HG02870 (cell line): ENCODE measurements around the gene PTPRN2.
"Not testable (repeated sequence)": the region's sequence is repeated elsewhere in the genome, so short reads cannot be mapped to it uniquely, and the experiment has no call there.

ENCODE experiments used
- ATAC-seq: cut with Tn5 transposase; IDR thresholded peaks from one replicate; pipeline ENCODE4 v1.9.1; 2021; ENCODE audit warnings: mild to moderate bottlenecking, moderate library complexity; ENCODE audit not compliant: unreplicated experiment

PTPRN2 gene

DNA sequence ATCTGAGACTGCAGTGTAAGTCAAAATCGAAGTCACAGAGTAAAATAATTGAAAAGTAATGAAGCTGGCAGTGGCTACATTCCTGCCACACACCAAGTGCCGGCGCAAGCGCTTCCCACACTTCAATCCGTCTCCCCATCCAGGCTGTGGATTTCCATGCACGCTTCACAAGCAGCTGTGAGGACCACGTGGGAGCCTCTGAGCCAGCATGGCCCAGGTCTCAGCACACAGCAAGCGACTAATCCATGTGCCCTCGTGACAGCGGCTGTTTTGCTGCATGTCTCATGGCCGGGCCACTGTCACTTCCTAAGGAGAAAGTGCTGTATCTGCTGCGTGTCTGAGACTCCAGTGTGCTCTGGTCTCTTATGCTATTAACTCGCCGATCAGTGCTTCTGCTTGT lies 683.9 kb downstream of the PTPRN2 start:
- ATAC-seq: no peak

DNA sequence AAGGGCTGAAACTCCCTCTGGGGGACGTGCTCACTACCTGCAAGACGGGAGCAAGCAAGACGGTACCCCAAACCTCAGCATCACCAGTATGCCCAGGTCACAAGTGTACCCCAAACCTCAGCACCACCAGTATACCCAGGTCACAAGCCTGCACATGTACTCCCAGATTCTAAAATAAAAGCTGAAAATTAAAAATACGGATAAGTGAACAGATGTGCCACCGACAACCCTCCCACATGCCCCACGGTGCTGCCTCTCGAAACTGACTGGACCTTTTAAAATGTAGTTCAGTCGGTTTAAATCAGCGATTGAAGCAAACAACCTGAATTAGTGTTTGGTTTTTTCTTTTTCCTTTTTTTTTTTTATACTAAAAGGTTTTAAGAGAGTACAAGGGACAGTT lies 684.3 kb downstream of the PTPRN2 start:
- no peak for ATAC-seq

DNA sequence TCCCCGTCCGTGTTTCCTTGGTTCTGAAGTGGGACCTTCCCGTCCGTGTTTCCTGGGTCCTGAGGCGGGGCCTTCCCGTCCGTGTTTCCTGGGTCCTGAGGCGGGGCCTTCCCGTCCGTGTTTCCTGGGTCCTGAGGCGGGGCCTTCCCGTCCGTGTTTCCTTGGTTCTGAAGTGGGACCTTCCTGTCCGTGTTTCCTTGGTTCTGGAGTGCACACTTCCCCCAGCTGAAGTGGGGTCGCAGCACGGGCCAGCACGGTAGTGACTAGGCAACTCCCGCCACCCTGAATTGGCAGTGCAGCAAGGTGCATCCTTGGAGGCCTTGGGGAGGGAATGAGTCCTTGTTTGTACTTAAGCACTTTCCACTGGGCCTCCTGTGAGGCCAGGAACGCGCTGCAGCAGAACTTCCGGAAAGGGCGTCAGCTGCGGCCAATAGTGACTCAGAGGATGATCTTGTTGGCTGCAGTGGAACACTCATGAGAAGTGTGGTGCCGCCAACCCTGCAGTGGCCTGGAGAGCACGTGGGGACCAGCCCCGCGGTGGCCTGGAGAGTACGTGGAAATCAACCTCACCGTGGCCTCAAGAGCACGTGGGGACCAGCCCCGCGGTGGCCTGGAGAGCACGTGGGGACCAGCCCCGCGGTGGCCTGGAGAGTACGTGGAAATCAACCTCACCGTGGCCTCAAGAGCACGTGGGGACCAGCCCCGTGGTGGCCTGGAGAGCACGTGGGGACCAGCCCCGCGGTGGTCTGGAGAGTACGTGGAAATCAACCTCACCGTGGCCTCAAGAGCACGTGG lies 685.6 kb downstream of the PTPRN2 start:
- ATAC-seq: not testable (repeated sequence)

- no peak for ATAC-seq
Measured at GRCh38 chr7:157901166-157901565, 686.5 kb downstream of the PTPRN2 start.

DNA sequence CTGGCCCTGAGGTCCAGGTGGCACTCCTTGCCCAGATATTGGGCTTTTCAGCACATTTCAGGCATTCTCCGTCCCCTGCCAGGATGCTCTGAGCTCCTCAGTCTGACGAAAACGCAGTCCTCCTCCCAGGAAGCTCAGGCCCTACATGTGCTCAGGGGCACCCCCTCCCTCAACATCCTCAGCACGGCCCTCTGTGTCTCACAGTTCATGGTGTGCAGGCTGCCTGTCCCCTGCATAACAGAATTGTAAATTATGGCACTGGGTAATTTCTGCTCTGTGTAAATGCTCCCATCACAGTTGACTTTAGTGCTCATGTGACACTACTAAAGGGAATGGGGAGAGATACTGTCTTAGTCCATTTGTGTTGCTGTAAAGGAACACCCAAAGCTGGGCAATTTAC lies 687.1 kb downstream of the PTPRN2 start:
- no peak for ATAC-seq

DNA sequence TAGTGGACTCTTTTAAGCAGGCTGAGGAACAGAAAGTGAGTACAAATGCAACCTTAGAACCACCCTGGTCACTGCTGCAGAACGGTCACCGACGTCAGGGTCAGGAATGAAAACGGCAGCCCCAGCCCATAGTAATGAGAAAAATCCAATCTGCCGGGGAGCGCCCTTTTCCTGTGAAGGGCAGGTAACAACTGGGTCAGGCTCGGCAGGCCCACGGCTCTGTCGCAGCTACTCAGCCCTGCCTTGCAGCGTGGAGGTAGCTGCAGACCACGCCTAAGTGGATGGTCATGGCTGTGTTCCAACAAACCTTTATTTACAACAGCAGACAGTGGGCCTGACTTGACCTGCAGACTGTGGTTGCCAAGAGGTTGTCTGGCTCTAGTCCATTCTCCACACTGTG lies 687.6 kb downstream of the PTPRN2 start:
- no peak for ATAC-seq

GRCh38 chr7:157898802-157899505 lies 688.7 kb downstream of the PTPRN2 start:
- ATAC-seq: no peak

- no peak for ATAC-seq
Measured at GRCh38 chr7:157898261-157898660, 689.4 kb downstream of the PTPRN2 start.

DNA sequence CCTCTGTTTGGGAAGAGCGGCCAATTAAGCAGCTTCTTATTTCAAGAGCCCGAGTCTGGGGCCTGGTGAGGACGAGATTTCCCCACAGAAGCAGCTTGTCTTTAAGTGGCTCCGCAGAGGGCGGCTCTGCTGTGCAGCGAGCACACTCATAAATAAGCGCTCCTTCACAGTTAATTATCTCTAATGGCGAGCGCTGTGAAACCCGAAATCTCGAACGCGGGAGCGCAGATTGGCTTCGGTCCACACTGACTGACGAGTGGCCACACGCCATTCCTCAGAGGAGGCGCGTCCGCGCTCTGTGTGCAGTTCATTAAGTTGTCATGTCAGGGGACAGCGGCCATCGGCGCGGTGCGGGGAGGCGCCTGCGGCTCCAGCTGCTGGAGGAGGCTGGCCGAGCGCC lies 689.9 kb downstream of the PTPRN2 start:
- ATAC-seq: no peak

DNA sequence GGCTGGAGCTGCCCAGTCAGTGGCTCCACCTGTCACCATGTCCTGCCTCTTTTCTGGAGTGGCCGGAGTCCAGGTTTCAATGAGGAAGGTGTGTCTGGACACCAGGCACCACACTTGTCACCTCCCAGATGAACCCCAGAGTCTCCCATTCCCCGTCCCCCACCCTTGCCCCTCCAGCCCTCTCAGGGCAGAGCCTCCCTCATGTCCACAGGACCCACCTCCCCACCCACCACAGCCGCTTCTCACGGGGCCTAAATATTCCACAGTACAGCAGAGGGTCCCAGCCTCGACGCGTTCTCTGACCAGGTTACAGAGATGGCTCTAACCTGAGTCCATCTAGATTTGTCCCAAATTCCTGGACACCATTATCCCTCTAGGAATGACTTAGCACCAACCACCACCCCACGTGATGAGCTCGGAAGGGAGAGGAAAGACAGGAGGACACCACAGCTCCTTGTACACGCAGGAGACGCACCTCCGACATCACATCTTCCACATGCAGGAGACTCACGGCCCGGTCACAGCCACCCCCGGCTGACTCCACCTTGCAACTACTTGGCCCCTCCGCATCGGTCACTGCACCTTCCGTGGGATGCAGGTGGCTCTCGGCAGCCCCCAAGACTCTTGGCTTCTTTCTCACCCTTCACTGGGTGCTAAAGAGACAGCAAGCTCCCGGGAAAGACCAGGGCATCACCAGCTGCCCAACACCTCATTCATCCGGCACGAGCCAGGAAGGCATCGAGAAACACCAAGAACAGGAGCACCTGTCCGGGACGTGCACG lies 690.7 kb downstream of the PTPRN2 start:
- no peak for ATAC-seq

DNA sequence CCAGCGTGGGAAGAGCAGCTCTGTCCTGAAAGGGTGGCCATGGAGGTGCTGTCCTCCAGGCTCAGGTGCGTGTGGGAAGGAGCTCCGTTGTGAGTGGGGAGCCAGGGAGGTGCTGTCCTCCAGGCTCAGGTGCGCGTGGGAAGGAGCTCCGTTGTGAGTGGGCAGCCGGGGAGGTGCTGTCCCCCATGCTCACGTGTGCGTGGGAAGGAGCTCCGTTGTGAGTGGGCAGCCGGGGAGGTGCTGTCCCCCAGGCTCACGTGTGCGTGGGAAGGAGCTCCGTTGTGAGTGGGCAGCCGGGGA lies 691.3 kb downstream of the PTPRN2 start:
- not testable (repeated sequence) for ATAC-seq

DNA sequence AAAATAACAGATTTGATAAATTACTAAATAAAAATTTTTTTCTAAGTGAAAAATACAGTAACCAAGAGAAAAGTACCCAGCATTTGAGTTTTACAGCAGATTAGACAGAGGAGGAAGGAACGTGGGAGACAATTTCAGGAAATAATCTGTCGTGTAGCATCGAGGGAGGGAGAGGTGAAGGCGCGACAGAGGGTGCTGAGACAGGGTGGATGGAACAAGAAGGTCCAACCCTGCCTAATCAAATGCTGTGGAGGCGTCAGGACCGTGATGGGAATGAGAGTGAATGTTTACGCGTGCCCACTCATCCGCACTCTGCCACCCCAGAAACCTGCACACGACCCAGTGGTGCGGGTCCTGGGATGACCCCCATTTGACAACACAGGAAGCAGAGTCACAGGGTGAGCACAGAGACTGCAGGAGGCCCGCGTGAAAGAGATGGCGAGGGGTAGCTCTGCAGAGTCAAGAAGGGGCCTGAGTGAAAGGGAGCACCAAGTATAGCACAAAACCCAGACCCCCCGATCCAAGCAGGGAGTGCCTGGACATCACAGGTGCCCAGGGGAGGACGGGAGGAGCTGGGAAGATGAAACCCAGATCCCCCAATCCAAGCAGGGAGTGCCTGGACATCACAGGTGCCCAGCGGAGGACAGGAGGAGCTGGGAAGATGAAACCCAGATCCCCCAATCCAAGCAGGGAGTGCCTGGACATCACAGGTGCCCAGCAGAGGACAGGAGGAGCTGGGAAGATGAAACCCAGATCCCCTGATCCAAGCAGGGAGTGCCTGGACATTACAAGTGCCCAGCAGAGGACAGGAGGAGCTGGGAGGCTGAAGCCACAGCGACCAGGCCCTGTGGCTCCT lies 691.9 kb downstream of the PTPRN2 start:
- ATAC-seq: no peak

- not testable (repeated sequence) for ATAC-seq
Measured at GRCh38 chr7:157895098-157895497, 692.5 kb downstream of the PTPRN2 start.

DNA sequence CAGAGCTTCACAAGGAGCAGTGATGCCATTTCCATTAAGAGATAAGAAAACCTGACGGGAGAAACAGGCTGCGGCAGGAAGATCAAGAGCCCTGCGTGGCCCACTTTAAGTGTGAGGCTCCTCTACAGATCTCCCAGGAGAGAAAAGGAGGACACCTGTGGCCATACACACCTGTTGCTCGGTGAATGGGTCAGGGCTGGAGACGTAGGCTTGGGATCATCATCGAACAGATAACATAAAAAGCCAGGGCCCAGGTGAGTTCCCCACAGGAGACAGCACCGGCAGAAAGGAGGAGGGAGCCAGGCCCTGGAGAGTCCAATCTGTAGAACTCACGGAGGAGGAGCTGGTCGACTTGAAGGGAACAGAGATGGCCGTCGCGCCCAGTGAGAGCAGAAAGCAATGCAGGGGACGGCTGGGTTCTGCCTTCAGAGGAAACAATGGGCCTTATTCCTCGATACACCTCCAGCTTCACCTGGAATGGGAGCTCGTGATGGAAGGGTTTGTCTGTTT lies 694.0 kb downstream of the PTPRN2 start:
- no peak for ATAC-seq

GRCh38 chr7:157892751-157893523 lies 694.7 kb downstream of the PTPRN2 start:
- ATAC-seq: no peak

GRCh38 chr7:157890921-157891401 lies 696.7 kb downstream of the PTPRN2 start:
- no peak for ATAC-seq

GRCh38 chr7:157889480-157889879 lies 698.1 kb downstream of the PTPRN2 start:
- no peak for ATAC-seq

DNA sequence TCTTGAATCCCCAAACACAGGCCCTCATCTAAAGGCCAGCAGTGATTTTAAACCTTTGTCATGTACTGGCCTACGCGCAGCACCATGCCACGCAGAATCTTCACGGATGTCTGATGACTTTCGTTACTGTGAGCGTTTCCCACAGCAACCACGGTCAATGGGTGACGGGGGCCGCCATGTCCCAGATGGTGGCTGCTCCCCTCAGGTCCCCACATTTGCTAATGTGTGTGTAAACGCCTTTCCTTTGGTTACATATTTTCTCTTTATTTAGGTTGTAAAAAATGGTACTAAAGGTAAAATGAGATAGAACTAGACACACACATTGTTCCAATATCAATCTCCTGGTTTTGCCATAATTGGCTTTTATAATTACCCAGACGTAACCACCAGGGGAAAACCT lies 699.0 kb downstream of the PTPRN2 start:
- ATAC-seq: no peak

DNA sequence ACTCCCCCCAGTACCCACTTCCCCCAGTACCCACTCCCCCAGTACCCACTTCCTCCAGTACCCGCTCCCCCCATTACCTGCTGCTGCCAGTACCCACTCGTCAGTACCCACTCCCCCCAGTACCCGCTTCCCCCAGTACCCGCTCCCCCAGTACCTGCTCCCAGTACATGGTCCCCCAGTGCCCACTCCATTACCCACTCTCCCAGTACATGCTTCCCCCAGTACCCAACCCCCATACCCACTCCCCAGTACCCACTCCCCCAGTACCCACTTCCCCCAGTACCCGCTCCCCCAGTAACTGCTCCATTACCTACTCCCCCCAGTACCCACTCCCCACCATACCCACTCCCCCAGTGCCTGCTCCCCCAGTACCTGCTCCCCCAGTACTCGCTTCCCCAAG lies 700.2 kb downstream of the PTPRN2 start:
- ATAC-seq: no peak

- ATAC-seq: no peak
Measured at GRCh38 chr7:157886711-157887110, 700.9 kb downstream of the PTPRN2 start.
